ENCODE data around the gene ZNF560. TPM values are rescaled to one million over a fixed set of nuclear protein-coding genes. Genes with fewer than 3 reads are reported as not detected.

Gene ZNF560
- total RNA-seq, 2 experiments from 2014 or later, result not detected

GRCh38 chr19:9487016-9487415 is 11.4 kb downstream of the ZNF560 start:
- CTCF ChIA-PET, result no interaction called here
- Mint-ChIP-seq H3K9me3 (peaks cover 52% of the 10 kb centered on the region), H3K36me3 (ENCODE audit: low read depth) (peaks cover 3% of the 10 kb centered on the region), H3K27me3 (no peaks in the 10 kb centered on the region), H3K4me1 (no peaks in the 10 kb centered on the region), H3K27ac (no peak overlapping the region), H3K4me3 (no peak overlapping the region)
- POLR2A ChIA-PET, result no interaction called here
- no peak for DNase-seq

- CTCF ChIA-PET, result no interaction called here
- Mint-ChIP-seq H3K27ac (no peak overlapping the region), H3K9me3 (peaks cover 52% of the 10 kb centered on the region), H3K4me3 (no peak overlapping the region), H3K4me1 (no peaks in the 10 kb centered on the region), H3K27me3 (no peaks in the 10 kb centered on the region), H3K36me3 (ENCODE audit: low read depth) (peaks cover 3% of the 10 kb centered on the region)
- POLR2A ChIA-PET, result no interaction called here
- DNase-seq, result no peak
These were observed 13.3 kb downstream of the ZNF560 start for GRCh38 chr19:9485140-9485539.

- H3K9me3 Mint-ChIP-seq, result peaks cover 50% of the 10 kb centered on the region
- H3K4me3 Mint-ChIP-seq, result no peak overlapping the region
These were observed 23.4 kb downstream of the ZNF560 start for GRCh38 chr19:9474975-9475374.

GRCh38 chr19:9467161-9467560 is 31.3 kb downstream of the ZNF560 start:
- no peak overlapping the region for H3K4me3 Mint-ChIP-seq
- POLR2A ChIA-PET, result no interaction called here
- H3K36me3 Mint-ChIP-seq (ENCODE audit: low read depth), result peaks cover 6% of the 10 kb centered on the region
- no peak overlapping the region for H3K27ac Mint-ChIP-seq
- DNase-seq, result no peak
- peaks cover 56% of the 10 kb centered on the region for H3K9me3 Mint-ChIP-seq
- H3K27me3 Mint-ChIP-seq, result no peaks in the 10 kb centered on the region
- H3K4me1 Mint-ChIP-seq, result no peaks in the 10 kb centered on the region
- CTCF ChIA-PET, result no interaction called here

More at GRCh38 chr19:9474975-9475374, 23.4 kb downstream of the ZNF560 start:
- POLR2A ChIA-PET, result no interaction called here
- CTCF ChIA-PET, result no interaction called here
- H3K4me1 Mint-ChIP-seq, result no peaks in the 10 kb centered on the region
- no peaks in the 10 kb centered on the region for H3K36me3 Mint-ChIP-seq (ENCODE audit: low read depth)
- no peak overlapping the region for H3K27ac Mint-ChIP-seq
- no peaks in the 10 kb centered on the region for H3K27me3 Mint-ChIP-seq
- no peak for DNase-seq

GRCh38 chr19:9461938-9462337 is 36.5 kb downstream of the ZNF560 start:
- Mint-ChIP-seq H3K27me3 (no peaks in the 10 kb centered on the region), H3K9me3 (peaks cover 59% of the 10 kb centered on the region), H3K4me1 (no peaks in the 10 kb centered on the region), H3K36me3 (ENCODE audit: low read depth) (peaks cover 3% of the 10 kb centered on the region), H3K27ac (no peak overlapping the region), H3K4me3 (no peak overlapping the region)
- ChIA-PET CTCF (no interaction called here), POLR2A (no interaction called here)
- no peak for DNase-seq

- H3K9me3 Mint-ChIP-seq, result peaks cover 63% of the 10 kb centered on the region
- no peak overlapping the region for H3K27ac Mint-ChIP-seq
- DNase-seq, result no peak
- no peaks in the 10 kb centered on the region for H3K27me3 Mint-ChIP-seq
- no peaks in the 10 kb centered on the region for H3K36me3 Mint-ChIP-seq (ENCODE audit: low read depth)
- H3K4me1 Mint-ChIP-seq, result no peaks in the 10 kb centered on the region
- ChIA-PET CTCF (no interaction called here), POLR2A (no interaction called here)
- no peak overlapping the region for H3K4me3 Mint-ChIP-seq
These were observed 42.3 kb downstream of the ZNF560 start for GRCh38 chr19:9456018-9456689.

- POLR2A ChIA-PET, result no interaction called here
- CTCF ChIA-PET, result no interaction called here
- H3K36me3 Mint-ChIP-seq (ENCODE audit: low read depth), result no peaks in the 10 kb centered on the region
- H3K27me3 Mint-ChIP-seq, result no peaks in the 10 kb centered on the region
- no peak overlapping the region for H3K4me3 Mint-ChIP-seq
- no peaks in the 10 kb centered on the region for H3K4me1 Mint-ChIP-seq
- DNase-seq, result no peak
- peaks cover 53% of the 10 kb centered on the region for H3K9me3 Mint-ChIP-seq
- H3K27ac Mint-ChIP-seq, result no peak overlapping the region
These were observed 44.5 kb downstream of the ZNF560 start for GRCh38 chr19:9453953-9454352.

GRCh38 chr19:9445037-9445436 is 53.4 kb downstream of the ZNF560 start:
- POLR2A ChIA-PET, result no interaction called here
- peaks cover 8% of the 10 kb centered on the region for H3K36me3 Mint-ChIP-seq (ENCODE audit: low read depth)
- peaks cover 46% of the 10 kb centered on the region for H3K9me3 Mint-ChIP-seq
- DNase-seq, result no peak
- H3K27ac Mint-ChIP-seq, result no peak overlapping the region
- CTCF ChIA-PET, result interaction anchor here (0.9 kb wide), 1 partner anchor 9 kb away, joined by 4 read pairs; the partner anchor contains the start of gene ZNF266
- H3K27me3 Mint-ChIP-seq, result no peaks in the 10 kb centered on the region
- no peaks in the 10 kb centered on the region for H3K4me1 Mint-ChIP-seq
- H3K4me3 Mint-ChIP-seq, result no peak overlapping the region

- H3K27ac Mint-ChIP-seq, result peak overlapping the region; percentile 96
- ChIA-PET POLR2A (interaction anchor here (0.6 to 2.4 kb wide), 6 partner anchors 101 to 1631 kb away, joined by 3 to 15 read pairs (median 6); partner anchors contain the start of genes ZNF121, ZNF561, ZNF699 and ZNF846), CTCF (interaction anchor here (0.7 to 2.0 kb wide), 2 partner anchors 12 to 113 kb away, joined by 5 to 8 read pairs; partner anchors contain the start of gene ZNF559)
- H3K36me3 Mint-ChIP-seq (ENCODE audit: low read depth), result peaks cover 38% of the 10 kb centered on the region
- H3K27me3 Mint-ChIP-seq, result no peaks in the 10 kb centered on the region
- H3K4me1 Mint-ChIP-seq, result peaks cover 34% of the 10 kb centered on the region
- peaks cover 20% of the 10 kb centered on the region for H3K9me3 Mint-ChIP-seq
- DNase-seq, result no peak
- H3K4me3 Mint-ChIP-seq, result peak overlapping the region; percentile 93
These were observed 62.1 kb downstream of the ZNF560 start for GRCh38 chr19:9436358-9436757.

- H3K4me1 Mint-ChIP-seq, result peaks cover 34% of the 10 kb centered on the region
- POLR2A ChIA-PET, result interaction anchor here (0.6 to 2.4 kb wide), 8 partner anchors 102 to 1630 kb away, joined by 3 to 15 read pairs (median 6); partner anchors contain the start of genes ZNF121, ZNF559, ZNF561 and ZNF699
- H3K4me3 Mint-ChIP-seq, result peak within 1 kb of the TSS; percentile 93
- peak within 1 kb of the TSS; percentile 96 for H3K27ac Mint-ChIP-seq
- peaks cover 23% of the 10 kb centered on the region for H3K9me3 Mint-ChIP-seq
- DNase-seq, result peak; percentile 94
- peaks cover 44% of the 10 kb centered on the region for H3K36me3 Mint-ChIP-seq (ENCODE audit: low read depth)
- H3K27me3 Mint-ChIP-seq, result no peaks in the 10 kb centered on the region
- CTCF ChIA-PET, result interaction anchor here (0.7 to 2.0 kb wide), 7 partner anchors 10 to 333 kb away, joined by 3 to 8 read pairs (median 5); partner anchors contain the start of genes ZNF559 and ZNF846
These were observed 62.8 kb downstream of the ZNF560 start, which contains the start of gene ZNF266 for GRCh38 chr19:9435279-9436268. Gene ZNF266 (minus strand): TSS chr19:9435573. CDS start chr19:9420089, 15,484 bp downstream.

- DNase-seq, result peak; percentile 44
- ChIA-PET POLR2A (no interaction called here), CTCF (interaction anchor here (0.5 to 2.3 kb wide), 4 partner anchors 49 to 226 kb away, joined by 4 to 9 read pairs (median 6); no protein-coding TSS in a partner anchor)
- Mint-ChIP-seq H3K27me3 (no peaks in the 10 kb centered on the region), H3K36me3 (ENCODE audit: low read depth) (peaks cover 78% of the 10 kb centered on the region), H3K9me3 (peaks cover 25% of the 10 kb centered on the region), H3K4me1 (peaks cover 32% of the 10 kb centered on the region), H3K27ac (no peak overlapping the region), H3K4me3 (no peak overlapping the region)
These were observed 66.9 kb downstream of the ZNF560 start for GRCh38 chr19:9431475-9431874.

- CTCF ChIA-PET, result interaction anchor here (1.9 to 2.3 kb wide), 2 partner anchors 223 to 225 kb away, joined by 4 to 9 read pairs; no protein-coding TSS in a partner anchor
These were observed 68.0 kb downstream of the ZNF560 start for GRCh38 chr19:9430444-9430843.

GRCh38 chr19:9427941-9428340 is 70.5 kb downstream of the ZNF560 start:
- POLR2A ChIA-PET, result no interaction called here
- no peak for DNase-seq
- no peak overlapping the region for H3K27ac Mint-ChIP-seq
- peaks cover 38% of the 10 kb centered on the region for H3K9me3 Mint-ChIP-seq
- no peaks in the 10 kb centered on the region for H3K27me3 Mint-ChIP-seq
- no peak overlapping the region for H3K4me3 Mint-ChIP-seq
- peaks cover 4% of the 10 kb centered on the region for H3K4me1 Mint-ChIP-seq
- CTCF ChIA-PET, result interaction anchor here (0.5 kb wide), 1 partner anchor 15 kb away, joined by 3 read pairs; no protein-coding TSS in a partner anchor
- peaks cover 90% of the 10 kb centered on the region for H3K36me3 Mint-ChIP-seq (ENCODE audit: low read depth)

More at GRCh38 chr19:9430444-9430843, 68.0 kb downstream of the ZNF560 start:
- POLR2A ChIA-PET, result no interaction called here
- Mint-ChIP-seq H3K27ac (no peak overlapping the region), H3K9me3 (peaks cover 26% of the 10 kb centered on the region), H3K4me1 (peaks cover 21% of the 10 kb centered on the region), H3K4me3 (no peak overlapping the region), H3K27me3 (no peaks in the 10 kb centered on the region), H3K36me3 (ENCODE audit: low read depth) (peaks cover 83% of the 10 kb centered on the region)
- DNase-seq, result no peak

Data from activated CD4-positive, alpha-beta memory T cell treated with anti-CD3 and anti-CD28 coated beads, Interleukin-2, amount 10 ng/mL, durations not matched to agents 7 days and 5 days (primary cell).